Loucy (cell line): ENCODE data around the gene GNAO1.
A peak's percentile ranks its signal among the peaks of the same experiment; 100 is the strongest.

Experiments
- H2AFZ ChIP-seq: fragments of 200-600 bp; sonication (generic); 2 replicates; pipeline ENCODE4 v1.6.0; 2016; ENCODE audit warnings: antibody characterized with exemption, mild to moderate bottlenecking, low read length, moderate library complexity
- H3F3A ChIP-seq: fragments of 200-600 bp; 2 replicates; pipeline ENCODE4 v1.6.0; 2016; ENCODE audit warnings: antibody characterized with exemption, low read depth, mild to moderate bottlenecking
- H3K27me3 ChIP-seq: fragments of 200-600 bp; sonication (generic); 2 replicates; pipeline ENCODE4 v1.6.1; 2014; ENCODE audit warnings: low read length, mild to moderate bottlenecking; ENCODE audit not compliant: insufficient read depth, poor library complexity, severe bottlenecking
- H3K36me3 ChIP-seq: fragments of 200-600 bp; sonication (generic); 2 replicates; pipeline ENCODE4 v1.6.1; 2016; ENCODE audit warnings: low read length; ENCODE audit not compliant: insufficient read depth
- H3K4me1 ChIP-seq: fragments of 200-600 bp; sonication (generic); 2 replicates; pipeline ENCODE4 v1.5.1; 2014; ENCODE audit warnings: low read length, mild to moderate bottlenecking; ENCODE audit not compliant: insufficient read depth, poor library complexity, severe bottlenecking
- H3K4me2 ChIP-seq: fragments of 200-600 bp; sonication (generic); 2 replicates; pipeline ENCODE4 v1.6.0; 2014; ENCODE audit warnings: antibody characterized with exemption, low read length, low read depth, mild to moderate bottlenecking; ENCODE audit not compliant: poor library complexity, severe bottlenecking
- H3K4me3 ChIP-seq: fragments of 200-600 bp; sonication (generic); 2 replicates; pipeline ENCODE4 v1.5.1; 2014; ENCODE audit warnings: low read length, mild to moderate bottlenecking, mixed read lengths; ENCODE audit not compliant: poor library complexity, severe bottlenecking
- H3K79me2 ChIP-seq: fragments of 200-600 bp; sonication (generic); 2 replicates; pipeline ENCODE4 v1.6.1; 2014; ENCODE audit warnings: low read length; ENCODE audit not compliant: insufficient read depth
- H3K9ac ChIP-seq: fragments of 200-600 bp; sonication (generic); 2 replicates; pipeline ENCODE4 v1.6.0; 2014; ENCODE audit warnings: mild to moderate bottlenecking, low read depth, low read length, moderate library complexity; ENCODE audit not compliant: poor library complexity, severe bottlenecking
- H3K9me2 ChIP-seq: fragments of 200-600 bp; sonication (generic); replicated peaks from 2 replicates; pipeline ENCODE4 v1.6.1; 2016; ENCODE audit warnings: low read depth, low read length, mixed read lengths
- H3K9me3 ChIP-seq: fragments of 200-600 bp; sonication (generic); 2 replicates; pipeline ENCODE4 v1.6.1; 2014; ENCODE audit warnings: mild to moderate bottlenecking, antibody characterized with exemption, low read length, low read depth; ENCODE audit not compliant: insufficient read depth
- H4K20me1 ChIP-seq: fragments of 200-600 bp; sonication (generic); 2 replicates; pipeline ENCODE4 v1.6.0; 2014; ENCODE audit warnings: antibody characterized with exemption, low read length, mild to moderate bottlenecking; ENCODE audit not compliant: insufficient read depth, poor library complexity, severe bottlenecking
- EZH2phosphoT487 ChIP-seq: fragments of 200-600 bp; IDR thresholded peaks from 2 replicates; pipeline ENCODE4 v1.6.1; 2018; ENCODE audit warnings: antibody characterized with exemption, mild to moderate bottlenecking, moderate library complexity, borderline replicate concordance
- TF ChIP-seq, protein P1 (sequence below): fragments of 200-600 bp; sonication (generic); conservative IDR thresholded peaks from 2 replicates; pipeline ENCODE4 v1.5.1; 2014; ENCODE audit warnings: mild to moderate bottlenecking, antibody characterized with exemption, low read length

The GNAO1 gene

GRCh38 chr16:56355221-56355620 lies 163.9 kb downstream of the GNAO1 start:
- no peaks in the 10 kb centered on the region for H3K27me3 ChIP-seq
- no peak overlapping the region for H2AFZ ChIP-seq
- H3K4me1 ChIP-seq = no peaks in the 10 kb centered on the region
- no peak for TF ChIP-seq EZH2phosphoT487
- TF ChIP-seq, protein P1, sequence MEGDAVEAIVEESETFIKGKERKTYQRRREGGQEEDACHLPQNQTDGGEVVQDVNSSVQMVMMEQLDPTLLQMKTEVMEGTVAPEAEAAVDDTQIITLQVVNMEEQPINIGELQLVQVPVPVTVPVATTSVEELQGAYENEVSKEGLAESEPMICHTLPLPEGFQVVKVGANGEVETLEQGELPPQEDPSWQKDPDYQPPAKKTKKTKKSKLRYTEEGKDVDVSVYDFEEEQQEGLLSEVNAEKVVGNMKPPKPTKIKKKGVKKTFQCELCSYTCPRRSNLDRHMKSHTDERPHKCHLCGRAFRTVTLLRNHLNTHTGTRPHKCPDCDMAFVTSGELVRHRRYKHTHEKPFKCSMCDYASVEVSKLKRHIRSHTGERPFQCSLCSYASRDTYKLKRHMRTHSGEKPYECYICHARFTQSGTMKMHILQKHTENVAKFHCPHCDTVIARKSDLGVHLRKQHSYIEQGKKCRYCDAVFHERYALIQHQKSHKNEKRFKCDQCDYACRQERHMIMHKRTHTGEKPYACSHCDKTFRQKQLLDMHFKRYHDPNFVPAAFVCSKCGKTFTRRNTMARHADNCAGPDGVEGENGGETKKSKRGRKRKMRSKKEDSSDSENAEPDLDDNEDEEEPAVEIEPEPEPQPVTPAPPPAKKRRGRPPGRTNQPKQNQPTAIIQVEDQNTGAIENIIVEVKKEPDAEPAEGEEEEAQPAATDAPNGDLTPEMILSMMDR = no peak
- H3K9ac ChIP-seq = no peak overlapping the region
- no peaks in the 10 kb centered on the region; the same call in 1 of the 2 replicates for H3K36me3 ChIP-seq
- no peaks in the 10 kb centered on the region for H3F3A ChIP-seq
- no peaks in the 10 kb centered on the region for H3K9me2 ChIP-seq
- no peaks in the 10 kb centered on the region for H3K79me2 ChIP-seq
- no peaks in the 10 kb centered on the region for H3K9me3 ChIP-seq
- no peak overlapping the region for H3K4me3 ChIP-seq
- H4K20me1 ChIP-seq = no peaks in the 10 kb centered on the region
- no peak overlapping the region for H3K4me2 ChIP-seq

DNA sequence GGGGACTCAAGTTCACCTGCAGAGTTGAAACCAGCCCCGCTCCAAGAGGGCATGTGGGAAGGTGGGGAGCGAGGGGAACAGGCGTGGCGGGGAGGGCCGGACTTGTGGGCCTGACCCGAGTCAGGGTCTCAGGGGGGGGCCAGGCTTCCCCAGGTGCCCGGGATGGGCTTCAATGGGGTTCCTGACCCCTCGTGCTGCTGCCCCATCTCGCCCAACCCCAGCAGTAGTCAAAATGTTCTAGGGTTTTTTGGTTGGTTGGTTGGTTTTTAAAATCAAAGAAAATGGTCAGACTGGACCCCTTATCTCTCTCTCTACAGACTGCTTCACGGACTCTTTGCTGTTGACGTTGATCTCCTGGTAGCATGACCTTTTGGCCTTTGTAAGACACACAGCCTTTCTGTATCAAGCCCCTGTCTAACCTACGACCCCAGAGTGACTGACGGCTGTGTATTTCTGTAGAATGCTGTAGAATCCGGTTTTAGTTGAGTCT lies 164.5 kb downstream of the GNAO1 start:
- Histone ChIP-seq H3K9ac (no peak overlapping the region), H3K4me2 (peak overlapping the region; percentile 60), H3K4me1 (no peaks in the 10 kb centered on the region)

GRCh38 chr16:56356276-56357240 lies 165.3 kb downstream of the GNAO1 start:
- Histone ChIP-seq H3K4me3 (peak overlapping the region; percentile 49), H2AFZ (peak overlapping the region; percentile 77), H3K4me1 (no peaks in the 10 kb centered on the region), H3K9ac (peak overlapping the region; percentile 42), H3K9me2 (no peaks in the 10 kb centered on the region), H4K20me1 (no peaks in the 10 kb centered on the region), H3K9me3 (no peaks in the 10 kb centered on the region), H3F3A (no peaks in the 10 kb centered on the region), H3K27me3 (no peaks in the 10 kb centered on the region), H3K4me2 (peak overlapping the region; percentile 60), H3K36me3 (no peaks in the 10 kb centered on the region; the same call in 1 of the 2 replicates), H3K79me2 (no peaks in the 10 kb centered on the region)
- TF ChIP-seq EZH2phosphoT487 = no peak
- TF ChIP-seq, protein P1 = peak; percentile 71

More for the DNA sequence above, 164.5 kb downstream of the GNAO1 start:
- Histone ChIP-seq H3K9me2 (no peaks in the 10 kb centered on the region), H3K36me3 (no peaks in the 10 kb centered on the region; the same call in 1 of the 2 replicates), H3K27me3 (no peaks in the 10 kb centered on the region), H3F3A (no peaks in the 10 kb centered on the region), H2AFZ (peak overlapping the region; percentile 77), H3K4me3 (no peak overlapping the region), H3K79me2 (no peaks in the 10 kb centered on the region), H4K20me1 (no peaks in the 10 kb centered on the region), H3K9me3 (no peaks in the 10 kb centered on the region)
- no peak for TF ChIP-seq EZH2phosphoT487
- TF ChIP-seq, protein P1 = no peak
